SK-N-SH (cell line): ENCODE measurements around the gene MACROD2. TPM values are rescaled to one million over a fixed set of nuclear protein-coding genes. Genes with fewer than 3 reads are reported as not detected.

Experiments
- CTCF ChIA-PET: fragments of 300-600, 350-600 bp; formaldehyde crosslinking; extraction: SDS; loops from one replicate; lab custom pipeline; 2021; lab: Yijun Ruan, JAX
- POLR2A ChIA-PET: fragments of 350-600 bp; sonication (Branson Sonifier 250); formaldehyde crosslinking; extraction: SDS; loops from one replicate; lab custom pipeline; 2020; ENCODE audit warnings: antibody characterized with exemption, inconsistent platforms; lab: Yijun Ruan, JAX
- DNase-seq: peaks from one replicate; pipeline ENCODE4 v3.0.0; 2012
- H2AFZ ChIP-seq: fragments of 200-600 bp; sonication (generic); 2 replicates; pipeline ENCODE4 v1.8.1; 2016; ENCODE audit warnings: antibody characterized with exemption, mild to moderate bottlenecking, low read depth
- H3F3A ChIP-seq: fragments of 200-600 bp; sonication (generic); replicated peaks from 2 replicates; pipeline ENCODE3; 2016; ENCODE audit warnings: antibody characterized with exemption, mild to moderate bottlenecking; ENCODE audit not compliant: insufficient read depth
- H3K27ac ChIP-seq, 2 experiments: fragments of 200-500 bp in 1 of 2; fragments of 200-600 bp in 1 of 2; sonication (Bioruptor generic) in 1 of 2; sonication (generic), shearing (Covaris generic) in 1 of 2; 2 replicates each; pipeline versions ENCODE4 v1.5.1 to v1.6.1; 2014 to 2016; ENCODE audit warnings: low read depth in 2 of 2, inconsistent platforms in 1 of 2, low read length in 1 of 2, mild to moderate bottlenecking in 1 of 2, mixed read lengths in 1 of 2
- H3K27me3 ChIP-seq: fragments of 200-600 bp; sonication (generic), shearing (Covaris generic); 2 replicates; pipeline ENCODE4 v1.6.1; 2016; ENCODE audit warnings: mixed run types; ENCODE audit not compliant: insufficient read depth
- H3K36me3 ChIP-seq, 2 experiments: fragments of 200-500 bp in 1 of 2; fragments of 200-600 bp in 1 of 2; sonication (Bioruptor generic) in 1 of 2; sonication (generic) in 1 of 2; replicated peaks in 1 of 2; 2 replicates each; pipeline versions ENCODE3 to v1.5.1; 2014 to 2016; ENCODE audit warnings: low read length in 1 of 2, mild to moderate bottlenecking in 1 of 2; ENCODE audit not compliant: insufficient read depth in 2 of 2, control insufficient read depth in 1 of 2
- H3K4me1 ChIP-seq, 2 experiments: fragments of 200-500 bp in 1 of 2; fragments of 200-600 bp in 1 of 2; sonication (Bioruptor generic) in 1 of 2; sonication (generic), shearing (Covaris generic) in 1 of 2; 2 replicates each; pipeline versions ENCODE4 v1.5.1 to v1.6.1; 2014 to 2016; ENCODE audit warnings: low read depth in 1 of 2, low read length in 1 of 2, mixed run types in 1 of 2; ENCODE audit not compliant: insufficient read depth in 2 of 2, control insufficient read depth in 1 of 2
- H3K4me2 ChIP-seq: fragments of 200-600 bp; sonication (generic), shearing (Covaris generic); 2 replicates; pipeline ENCODE4 v1.6.1; 2017; ENCODE audit warnings: mixed run types
- H3K4me3 ChIP-seq, 2 experiments: fragments of 200-500 bp in 1 of 2; fragments of 200-600 bp in 1 of 2; sonication (Bioruptor generic) in 1 of 2; sonication (generic), shearing (Covaris generic) in 1 of 2; 2 replicates each; pipeline versions ENCODE4 v1.5.1 to v1.8.1; 2014 to 2016; ENCODE audit warnings: low read depth in 2 of 2, inconsistent platforms in 1 of 2, low read length in 1 of 2, mild to moderate bottlenecking in 1 of 2, mixed read lengths in 1 of 2, moderate library complexity in 1 of 2
- H3K79me2 ChIP-seq: fragments of 200-600 bp; sonication (generic); 2 replicates; pipeline ENCODE4 v1.8.1; 2017; ENCODE audit warnings: mild to moderate bottlenecking; ENCODE audit not compliant: insufficient read depth
- H3K9ac ChIP-seq: fragments of 200-600 bp; sonication (generic); 2 replicates; pipeline ENCODE4 v1.6.1; 2017; ENCODE audit warnings: mixed run types
- H3K9me2 ChIP-seq: fragments of 200-600 bp; sonication (generic); 2 replicates; pipeline ENCODE4 v1.6.1; 2017; ENCODE audit warnings: mixed run types
- H3K9me3 ChIP-seq: fragments of 200-600 bp; sonication (generic); 2 replicates; pipeline ENCODE4 v1.6.1; 2017; ENCODE audit warnings: mixed run types, mild to moderate bottlenecking, moderate library complexity
- H4K20me1 ChIP-seq: fragments of 200-600 bp; sonication (generic); 2 replicates; pipeline ENCODE4 v1.6.1; 2017; ENCODE audit warnings: mild to moderate bottlenecking, mixed run types; ENCODE audit not compliant: insufficient read depth
- CHD2 ChIP-seq: fragments of 150-350 bp; IDR thresholded peaks from 2 replicates; pipeline ENCODE4 v1.6.1; 2018; ENCODE audit warnings: low read length; ENCODE audit not compliant: partially characterized antibody
- EP300 ChIP-seq, 2 experiments: IDR thresholded peaks; 2 replicates each; pipeline versions ENCODE4 v1.4.0 to v1.6.1; 2012; ENCODE audit warnings: borderline replicate concordance in 1 of 2, low read depth in 1 of 2, low read length in 1 of 2
- EZH2phosphoT487 ChIP-seq: fragments of 200-600 bp; sonication (generic); IDR thresholded peaks from 2 replicates; pipeline ENCODE4 v1.6.1; 2017; ENCODE audit warnings: low read depth, mixed run types, mild to moderate bottlenecking, antibody characterized with exemption, moderate library complexity, borderline replicate concordance
- FOSL2 ChIP-seq: IDR thresholded peaks from 2 replicates; pipeline ENCODE4 v1.4.0; 2012; ENCODE audit warnings: low read depth, mild to moderate bottlenecking, moderate library complexity, borderline replicate concordance
- GABPA ChIP-seq: IDR thresholded peaks from 2 replicates; pipeline ENCODE4 v1.4.0; 2012; ENCODE audit warnings: low read depth, mild to moderate bottlenecking
- MEF2A ChIP-seq: IDR thresholded peaks from 2 replicates; pipeline ENCODE4 v1.4.0; 2012; ENCODE audit warnings: low read depth, borderline replicate concordance
- NFIC ChIP-seq: IDR thresholded peaks from 2 replicates; pipeline ENCODE4 v1.4.0; 2012; ENCODE audit warnings: borderline replicate concordance
- NRF1 ChIP-seq: IDR thresholded peaks from 2 replicates; pipeline ENCODE4 v1.6.1; 2012; ENCODE audit warnings: low read depth, mild to moderate bottlenecking, low read length
- POLR2AphosphoS5 ChIP-seq: IDR thresholded peaks from 2 replicates; pipeline ENCODE4 v1.6.1; 2012; ENCODE audit warnings: low read depth, low read length
- RAD21 ChIP-seq: IDR thresholded peaks from 2 replicates; pipeline ENCODE4 v1.6.1; 2012; ENCODE audit warnings: mild to moderate bottlenecking, low read length
- SMC3 ChIP-seq: IDR thresholded peaks from 2 replicates; pipeline ENCODE4 v1.6.1; 2012; ENCODE audit warnings: low read depth, low read length, improper control_type of control experiment
- WGBS: methylation state at CpG from one replicate; pipeline ENCODE4 v1.1.6; 2017; ENCODE audit warnings: low lambda C conversion rate; 5-methylcytosine and 5-hydroxymethylcytosine counted together
- polyA plus RNA-seq, 3 experiments: library from polyadenylated mRNA; depleted of rRNA; stranded (reverse); fragments of >200 nt; gene quantifications; 2 replicates each; pipeline ENCODE4 v1.2.3, GENCODE V29; 2012
- TF ChIP-seq, protein P1 (sequence below): fragments of 150-350 bp; IDR thresholded peaks from 2 replicates; pipeline ENCODE4 v1.6.1; 2017; ENCODE audit warnings: antibody characterized with exemption, low read length, low read depth, borderline replicate concordance
- TF ChIP-seq, protein P2 (sequence below): IDR thresholded peaks from 2 replicates; pipeline ENCODE4; 2012
- TF ChIP-seq, protein P3 (sequence below): fragments of 150-350 bp; IDR thresholded peaks from 2 replicates; pipeline ENCODE4 v1.6.1; 2016; ENCODE audit warnings: mild to moderate bottlenecking, low read depth, low read length
- TF ChIP-seq, protein P4 (sequence below): fragments of 200-600 bp; sonication (generic); IDR thresholded peaks from 2 replicates; pipeline ENCODE4 v1.6.1; 2017; ENCODE audit warnings: antibody characterized with exemption, mild to moderate bottlenecking, moderate library complexity

MACROD2 gene
- polyA plus RNA-seq, 1 of the 3 experiments (the other 2 are of a cell fraction) = 0.33 TPM

DNA sequence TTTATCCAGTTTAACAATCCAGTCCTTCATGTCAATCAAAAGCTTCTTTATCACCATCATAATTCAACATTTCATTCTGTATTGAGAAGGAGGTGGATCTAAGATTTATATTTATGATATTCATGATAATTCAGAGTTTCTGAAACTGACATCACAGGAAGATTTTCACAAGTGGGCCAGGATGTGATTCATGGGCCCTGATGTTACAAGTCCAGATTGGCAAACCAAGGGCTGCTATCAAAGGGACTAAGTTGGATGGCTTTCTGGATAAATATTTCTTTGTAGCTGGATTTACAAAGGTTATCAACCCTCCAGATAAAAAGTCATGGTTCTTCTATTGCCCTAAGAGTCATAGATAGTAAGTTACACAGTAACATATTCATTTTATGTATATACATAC lies 1711.4 kb downstream of the MACROD2 start (continued):
- TF ChIP-seq, protein P1, sequence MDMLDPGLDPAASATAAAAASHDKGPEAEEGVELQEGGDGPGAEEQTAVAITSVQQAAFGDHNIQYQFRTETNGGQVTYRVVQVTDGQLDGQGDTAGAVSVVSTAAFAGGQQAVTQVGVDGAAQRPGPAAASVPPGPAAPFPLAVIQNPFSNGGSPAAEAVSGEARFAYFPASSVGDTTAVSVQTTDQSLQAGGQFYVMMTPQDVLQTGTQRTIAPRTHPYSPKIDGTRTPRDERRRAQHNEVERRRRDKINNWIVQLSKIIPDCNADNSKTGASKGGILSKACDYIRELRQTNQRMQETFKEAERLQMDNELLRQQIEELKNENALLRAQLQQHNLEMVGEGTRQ = no peak
- TF ChIP-seq NRF1 (no peak), POLR2AphosphoS5 (no peak), SMC3 (no peak)
- TF ChIP-seq, all 33 proteins: peak for 0

DNA sequence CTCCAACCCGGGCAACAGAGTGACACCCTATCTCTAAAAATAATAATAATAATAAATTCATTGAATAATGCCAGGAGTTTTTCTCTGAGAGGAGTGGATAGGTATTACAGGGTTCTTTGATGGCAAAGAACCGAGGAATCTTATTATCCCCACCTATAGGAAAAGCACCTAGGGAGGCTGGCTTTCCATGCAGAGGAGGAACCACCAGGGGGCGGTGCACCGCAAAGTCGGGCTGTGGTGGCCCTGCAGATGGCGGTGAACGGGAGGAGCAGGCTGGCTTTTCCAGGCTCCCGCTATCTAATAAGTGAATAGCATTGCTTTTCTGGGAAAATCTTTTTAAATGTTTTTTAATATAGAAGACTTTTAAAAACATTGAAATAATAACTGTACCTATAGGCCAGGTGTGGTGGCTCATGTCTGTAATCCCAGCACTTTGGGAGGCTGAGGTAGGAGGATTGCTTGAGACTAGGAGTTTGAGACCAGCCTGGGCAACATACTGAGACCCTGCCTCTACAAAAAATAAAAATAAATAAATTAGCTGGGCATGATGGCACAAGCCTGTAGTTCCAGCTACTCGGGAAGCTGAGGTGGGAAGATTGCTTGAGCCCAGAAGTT lies 1713.8 kb downstream of the MACROD2 start:
- Histone ChIP-seq H4K20me1 (no peaks in the 10 kb centered on the region), H3K27ac (no peak overlapping the region), H3F3A (no peaks in the 10 kb centered on the region), H3K79me2 (no peaks in the 10 kb centered on the region), H3K9ac (no peak overlapping the region), H3K9me2 (no peaks in the 10 kb centered on the region), H3K4me2 (no peak overlapping the region), H3K36me3 (no peaks in the 10 kb centered on the region), H3K9me3 (no peaks in the 10 kb centered on the region), H3K4me1 (no peaks in the 10 kb centered on the region), H2AFZ (no peak overlapping the region), H3K27me3 (no peaks in the 10 kb centered on the region), H3K4me3 (no peak overlapping the region; a peak in 1 of 4 replicates)
- WGBS = 65% methylated on average over 9 of the region's 9 CpGs
- TF ChIP-seq GABPA (no peak), RAD21 (peak; percentile 49), EZH2phosphoT487 (no peak), FOSL2 (no peak), NFIC (no peak), NRF1 (no peak), SMC3 (peak; percentile 38), MEF2A (no peak), EP300 (IDR thresholded peaks at IDR 0.05; ENCODE audit: borderline replicate concordance in 1 of 2, low read depth in 1 of 2, low read length in 1 of 2) (no peak), CHD2 (no peak)
- TF ChIP-seq, protein P2, sequence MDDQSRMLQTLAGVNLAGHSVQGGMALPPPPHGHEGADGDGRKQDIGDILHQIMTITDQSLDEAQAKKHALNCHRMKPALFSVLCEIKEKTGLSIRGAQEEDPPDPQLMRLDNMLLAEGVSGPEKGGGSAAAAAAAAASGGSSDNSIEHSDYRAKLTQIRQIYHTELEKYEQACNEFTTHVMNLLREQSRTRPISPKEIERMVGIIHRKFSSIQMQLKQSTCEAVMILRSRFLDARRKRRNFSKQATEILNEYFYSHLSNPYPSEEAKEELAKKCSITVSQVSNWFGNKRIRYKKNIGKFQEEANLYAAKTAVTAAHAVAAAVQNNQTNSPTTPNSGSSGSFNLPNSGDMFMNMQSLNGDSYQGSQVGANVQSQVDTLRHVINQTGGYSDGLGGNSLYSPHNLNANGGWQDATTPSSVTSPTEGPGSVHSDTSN = no peak
- TF ChIP-seq, protein P3, sequence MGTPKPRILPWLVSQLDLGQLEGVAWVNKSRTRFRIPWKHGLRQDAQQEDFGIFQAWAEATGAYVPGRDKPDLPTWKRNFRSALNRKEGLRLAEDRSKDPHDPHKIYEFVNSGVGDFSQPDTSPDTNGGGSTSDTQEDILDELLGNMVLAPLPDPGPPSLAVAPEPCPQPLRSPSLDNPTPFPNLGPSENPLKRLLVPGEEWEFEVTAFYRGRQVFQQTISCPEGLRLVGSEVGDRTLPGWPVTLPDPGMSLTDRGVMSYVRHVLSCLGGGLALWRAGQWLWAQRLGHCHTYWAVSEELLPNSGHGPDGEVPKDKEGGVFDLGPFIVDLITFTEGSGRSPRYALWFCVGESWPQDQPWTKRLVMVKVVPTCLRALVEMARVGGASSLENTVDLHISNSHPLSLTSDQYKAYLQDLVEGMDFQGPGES = no peak
- TF ChIP-seq, protein P4, sequence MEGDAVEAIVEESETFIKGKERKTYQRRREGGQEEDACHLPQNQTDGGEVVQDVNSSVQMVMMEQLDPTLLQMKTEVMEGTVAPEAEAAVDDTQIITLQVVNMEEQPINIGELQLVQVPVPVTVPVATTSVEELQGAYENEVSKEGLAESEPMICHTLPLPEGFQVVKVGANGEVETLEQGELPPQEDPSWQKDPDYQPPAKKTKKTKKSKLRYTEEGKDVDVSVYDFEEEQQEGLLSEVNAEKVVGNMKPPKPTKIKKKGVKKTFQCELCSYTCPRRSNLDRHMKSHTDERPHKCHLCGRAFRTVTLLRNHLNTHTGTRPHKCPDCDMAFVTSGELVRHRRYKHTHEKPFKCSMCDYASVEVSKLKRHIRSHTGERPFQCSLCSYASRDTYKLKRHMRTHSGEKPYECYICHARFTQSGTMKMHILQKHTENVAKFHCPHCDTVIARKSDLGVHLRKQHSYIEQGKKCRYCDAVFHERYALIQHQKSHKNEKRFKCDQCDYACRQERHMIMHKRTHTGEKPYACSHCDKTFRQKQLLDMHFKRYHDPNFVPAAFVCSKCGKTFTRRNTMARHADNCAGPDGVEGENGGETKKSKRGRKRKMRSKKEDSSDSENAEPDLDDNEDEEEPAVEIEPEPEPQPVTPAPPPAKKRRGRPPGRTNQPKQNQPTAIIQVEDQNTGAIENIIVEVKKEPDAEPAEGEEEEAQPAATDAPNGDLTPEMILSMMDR = peak; percentile 58
- peak; percentile 39 for DNase-seq
- ChIA-PET POLR2A (no interaction called here), CTCF (interaction anchor here (1.1 to 1.7 kb wide), 3 partner anchors 9 to 679 kb away, joined by 3 to 5 read pairs (median 5); no protein-coding TSS in a partner anchor)
